HepG2 (cell line): ENCODE results near the gene NDRG2. TPM values are rescaled to one million over a fixed set of nuclear protein-coding genes. Genes with fewer than 3 reads are reported as not detected.

Experiments used
- CHD2 ChIP-seq: IDR thresholded peaks from 2 replicates; pipeline ENCODE4 v1.6.1; 2011; ENCODE audit warnings: low read depth, low read length, improper control_type of control experiment
- FIP1L1 ChIP-seq: fragments of 200-400 bp; formaldehyde crosslinking; IDR thresholded peaks from 2 replicates; pipeline ENCODE4 v1.6.1; 2018; ENCODE audit warnings: low read depth, mild to moderate bottlenecking, low read length, moderate library complexity, borderline replicate concordance; ENCODE audit not compliant: insufficient read depth
- HMG20A ChIP-seq: IDR thresholded peaks from 2 replicates; pipeline ENCODE4 v1.6.1; 2016; ENCODE audit warnings: borderline replicate concordance
- IRF2 ChIP-seq: IDR thresholded peaks from 2 replicates; pipeline ENCODE4 v1.6.1; 2018; ENCODE audit warnings: missing genetic modification reagents, missing compliant biosample characterization
- MNT ChIP-seq: fragments of 450-650 bp; IDR thresholded peaks from 2 replicates; pipeline ENCODE4 v1.6.1; 2016
- NFKBIZ ChIP-seq: IDR thresholded peaks from 2 replicates; pipeline ENCODE4 v1.6.1; 2018; ENCODE audit warnings: missing genetic modification reagents, missing compliant biosample characterization
- PBX2 ChIP-seq: IDR thresholded peaks from 2 replicates; pipeline ENCODE4 v1.6.1; 2016; ENCODE audit warnings: control low read depth
- SRSF9 ChIP-seq: fragments of 200-400 bp; formaldehyde crosslinking; IDR thresholded peaks from 2 replicates; pipeline ENCODE4 v1.6.1; 2018; ENCODE audit warnings: borderline replicate concordance, mild to moderate bottlenecking, low read depth, low read length; ENCODE audit not compliant: insufficient read depth, poor library complexity, severe bottlenecking
- TEF ChIP-seq: sonication (generic); formaldehyde crosslinking; IDR thresholded peaks from 2 replicates; pipeline ENCODE4 v1.5.0; 2020; ENCODE audit warnings: missing genetic modification reagents
- ZBTB20 ChIP-seq: sonication (generic); formaldehyde crosslinking; IDR thresholded peaks from 2 replicates; pipeline ENCODE4 v1.8.1; 2023; ENCODE audit warnings: missing genetic modification reagents, low read depth, mild to moderate bottlenecking, borderline replicate concordance
- ZBTB26 ChIP-seq: IDR thresholded peaks from 2 replicates; pipeline ENCODE4 v1.6.1; 2016; ENCODE audit warnings: missing compliant biosample characterization, missing genetic modification reagents, borderline replicate concordance
- ZNF18 ChIP-seq: sonication (generic); formaldehyde crosslinking; IDR thresholded peaks from 2 replicates; pipeline ENCODE4 v1.8.0; 2022; ENCODE audit warnings: mild to moderate bottlenecking, missing genetic modification reagents; ENCODE audit not compliant: insufficient replicate concordance
- ZNF260 ChIP-seq: sonication (generic); formaldehyde crosslinking; IDR thresholded peaks from 2 replicates; pipeline ENCODE4 v1.4.0; 2020; ENCODE audit warnings: missing genetic modification reagents, low read depth, mild to moderate bottlenecking, borderline replicate concordance
- ZNF414 ChIP-seq: sonication (generic); formaldehyde crosslinking; IDR thresholded peaks from 2 replicates; pipeline ENCODE4 v1.5.0; 2020; ENCODE audit warnings: missing genetic modification reagents
- ZNF432 ChIP-seq: sonication (generic); formaldehyde crosslinking; IDR thresholded peaks from 2 replicates; pipeline ENCODE4 v1.5.0; 2020; ENCODE audit warnings: missing genetic modification reagents, mild to moderate bottlenecking, borderline replicate concordance
- ZNF607 ChIP-seq: sonication (generic); formaldehyde crosslinking; IDR thresholded peaks from 2 replicates; pipeline ENCODE4 v1.5.1; 2020; ENCODE audit warnings: missing genetic modification reagents, mild to moderate bottlenecking, borderline replicate concordance
- ZNF691 ChIP-seq: sonication (generic); formaldehyde crosslinking; IDR thresholded peaks from 2 replicates; pipeline ENCODE4 v1.4.0; 2020; ENCODE audit warnings: missing genetic modification reagents, low read depth, mild to moderate bottlenecking, borderline replicate concordance
- ZNF747 ChIP-seq: sonication (generic); formaldehyde crosslinking; IDR thresholded peaks from 2 replicates; pipeline ENCODE4 v1.8.1; 2023; ENCODE audit warnings: missing genetic modification reagents, mild to moderate bottlenecking, borderline replicate concordance
- ZNF841 ChIP-seq: sonication (generic); formaldehyde crosslinking; IDR thresholded peaks from 2 replicates; pipeline ENCODE4 v1.8.1; 2023; ENCODE audit warnings: missing genetic modification reagents, borderline replicate concordance
- polyA plus RNA-seq, 8 experiments: library from polyadenylated mRNA; depleted of rRNA in 3 of 8; stranded (reverse) in 7 of 8; unstranded in 1 of 8; fragments of >200 nt; fragmentation: Illumina TruSeq in 4 of 8; extraction: Trizol in 4 of 8; gene quantifications; 2 replicates each; pipeline versions ENCODE4 v1.2.1 to v1.2.3, GENCODE V29; 2011 to 2016; ENCODE audit warnings: low read depth in 4 of 8, missing spikeins in 1 of 8, mixed read lengths in 1 of 8; ENCODE audit not compliant: insufficient read depth in 1 of 8
- total RNA-seq, 5 experiments: library from RNA; depleted of rRNA; stranded (reverse); fragments of >200 nt; fragmentation: Illumina TruSeq; extraction: Trizol; gene quantifications; 2 replicates each; pipeline ENCODE4 v1.2.3, GENCODE V29; 2016; ENCODE audit warnings: low read depth in 1 of 5

Gene NDRG2
- total and polyA plus RNA-seq, 2 of the 13 experiments (the other 11 are each of a cell fraction or from before 2014, with no cell fraction given) = 27.2 to 189 TPM

GRCh38 chr14:21054123-21054767 lies 29.4 kb upstream of the NDRG2 start (continued):
- TF ChIP-seq TEF (CRISPR knock-in tag) = no peak
- TF ChIP-seq FIP1L1 = no peak
- TF ChIP-seq CHD2 = 0 out of 2 replicates have a peak, but pooled peaks have one; percentile 23
- no peak for TF ChIP-seq ZNF747
- peak; percentile 73; the same call in 1 of the 2 replicates for TF ChIP-seq ZNF414 (CRISPR knock-in tag)
- no peak for TF ChIP-seq ZNF260 (CRISPR knock-in tag)
- TF ChIP-seq IRF2 (CRISPR knock-in tag) = peak; percentile 92
- peak; percentile 80; the same call in 1 of the 2 replicates for TF ChIP-seq HMG20A (CRISPR knock-in tag)
- TF ChIP-seq ZNF18 (CRISPR knock-in tag) = peak; percentile 95
- TF ChIP-seq ZBTB20 (CRISPR knock-in tag) = peak; percentile 88; the same call in 1 of the 2 replicates
- TF ChIP-seq NFKBIZ = no peak; the same call in 1 of the 2 replicates
- TF ChIP-seq PBX2 (CRISPR knock-in tag) = peak; percentile 73
- TF ChIP-seq ZNF841 = no peak
- TF ChIP-seq ZBTB26 (CRISPR knock-in tag) = no peak
- no peak; the same call in 1 of the 2 replicates for TF ChIP-seq ZNF607 (CRISPR knock-in tag)
- no peak for TF ChIP-seq SRSF9
- no peak for TF ChIP-seq MNT
- TF ChIP-seq ZNF432 (CRISPR knock-in tag) = no peak
- peak; percentile 67; the same call in 1 of the 2 replicates for TF ChIP-seq ZNF691 (CRISPR knock-in tag)
